ENCODE measurements around the gene CREM.

CREM gene

DNA sequence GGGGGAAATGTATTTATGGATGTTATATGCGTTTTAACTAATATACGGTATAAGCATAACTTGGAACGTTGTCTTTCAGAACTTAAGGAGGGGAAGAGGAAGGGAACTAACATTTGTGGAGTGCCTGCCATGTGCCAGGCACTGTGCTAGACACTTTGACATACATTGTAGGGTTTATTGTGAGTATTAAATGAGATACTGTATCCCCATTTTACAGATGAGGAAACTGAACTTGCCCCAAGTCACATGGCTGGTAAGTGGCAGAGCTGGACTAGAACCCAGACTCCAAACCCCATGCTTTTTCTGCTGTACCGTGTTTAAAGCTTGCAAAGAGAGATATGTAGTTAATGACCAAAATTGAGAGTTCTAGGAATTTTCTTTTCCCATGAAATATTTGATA lies 74.6 kb downstream of the CREM start:
- no peak overlapping the region for H3K27ac ChIP-seq
- TF ChIP-seq, protein P1, sequence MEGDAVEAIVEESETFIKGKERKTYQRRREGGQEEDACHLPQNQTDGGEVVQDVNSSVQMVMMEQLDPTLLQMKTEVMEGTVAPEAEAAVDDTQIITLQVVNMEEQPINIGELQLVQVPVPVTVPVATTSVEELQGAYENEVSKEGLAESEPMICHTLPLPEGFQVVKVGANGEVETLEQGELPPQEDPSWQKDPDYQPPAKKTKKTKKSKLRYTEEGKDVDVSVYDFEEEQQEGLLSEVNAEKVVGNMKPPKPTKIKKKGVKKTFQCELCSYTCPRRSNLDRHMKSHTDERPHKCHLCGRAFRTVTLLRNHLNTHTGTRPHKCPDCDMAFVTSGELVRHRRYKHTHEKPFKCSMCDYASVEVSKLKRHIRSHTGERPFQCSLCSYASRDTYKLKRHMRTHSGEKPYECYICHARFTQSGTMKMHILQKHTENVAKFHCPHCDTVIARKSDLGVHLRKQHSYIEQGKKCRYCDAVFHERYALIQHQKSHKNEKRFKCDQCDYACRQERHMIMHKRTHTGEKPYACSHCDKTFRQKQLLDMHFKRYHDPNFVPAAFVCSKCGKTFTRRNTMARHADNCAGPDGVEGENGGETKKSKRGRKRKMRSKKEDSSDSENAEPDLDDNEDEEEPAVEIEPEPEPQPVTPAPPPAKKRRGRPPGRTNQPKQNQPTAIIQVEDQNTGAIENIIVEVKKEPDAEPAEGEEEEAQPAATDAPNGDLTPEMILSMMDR (IDR thresholded peaks at IDR 0.05), result no peak
- H3K4me3 ChIP-seq, result no peak overlapping the region
- DNase-seq (ENCODE audit: low spot score), result no peak

DNA sequence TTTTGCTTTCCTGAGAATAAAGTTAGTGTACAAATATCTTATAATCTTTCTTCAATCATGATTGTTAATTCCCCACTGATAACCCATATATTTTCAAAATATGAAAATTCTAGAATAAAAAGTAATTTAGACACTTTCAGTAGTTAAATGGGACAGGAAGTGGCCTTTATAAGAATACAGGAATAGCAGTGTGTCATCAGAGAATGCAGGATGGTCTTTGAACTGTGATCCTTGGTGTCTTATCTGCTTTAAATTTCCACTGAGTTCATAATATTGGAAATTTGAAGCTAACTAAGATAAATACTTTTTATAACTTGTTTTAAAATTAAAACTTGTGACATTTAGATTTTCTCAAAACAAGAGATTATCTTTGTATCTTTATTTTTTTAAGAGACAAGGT lies 75.4 kb downstream of the CREM start:
- H3K27ac ChIP-seq, result no peak overlapping the region
- TF ChIP-seq, protein P1 (IDR thresholded peaks at IDR 0.05), result no peak
- H3K4me3 ChIP-seq, result no peak overlapping the region
- no peak for DNase-seq (ENCODE audit: low spot score)

DNA sequence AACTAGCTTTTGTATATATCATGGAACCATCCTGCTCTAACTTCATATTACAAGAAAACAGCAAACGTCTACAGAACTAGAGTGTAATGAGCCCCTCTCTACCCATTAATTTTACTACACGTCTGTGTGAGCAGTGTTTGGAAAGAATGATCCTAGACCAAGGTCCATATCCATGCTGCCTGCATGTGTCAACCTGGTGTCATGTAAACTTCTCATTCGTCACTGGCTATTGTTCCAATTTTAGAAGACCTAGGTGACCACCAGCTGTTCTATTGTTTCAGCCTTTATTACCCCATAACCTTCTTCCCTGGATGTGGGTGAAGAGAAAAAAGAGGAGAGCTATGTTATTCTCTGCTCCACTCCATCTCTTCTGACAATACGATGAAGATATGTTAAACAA lies 77.1 kb downstream of the CREM start:
- Histone ChIP-seq H3K4me3 (no peak overlapping the region), H3K27ac (no peak overlapping the region)
- DNase-seq (ENCODE audit: low spot score), result no peak
- TF ChIP-seq, protein P1 (IDR thresholded peaks at IDR 0.05), result no peak

DNA sequence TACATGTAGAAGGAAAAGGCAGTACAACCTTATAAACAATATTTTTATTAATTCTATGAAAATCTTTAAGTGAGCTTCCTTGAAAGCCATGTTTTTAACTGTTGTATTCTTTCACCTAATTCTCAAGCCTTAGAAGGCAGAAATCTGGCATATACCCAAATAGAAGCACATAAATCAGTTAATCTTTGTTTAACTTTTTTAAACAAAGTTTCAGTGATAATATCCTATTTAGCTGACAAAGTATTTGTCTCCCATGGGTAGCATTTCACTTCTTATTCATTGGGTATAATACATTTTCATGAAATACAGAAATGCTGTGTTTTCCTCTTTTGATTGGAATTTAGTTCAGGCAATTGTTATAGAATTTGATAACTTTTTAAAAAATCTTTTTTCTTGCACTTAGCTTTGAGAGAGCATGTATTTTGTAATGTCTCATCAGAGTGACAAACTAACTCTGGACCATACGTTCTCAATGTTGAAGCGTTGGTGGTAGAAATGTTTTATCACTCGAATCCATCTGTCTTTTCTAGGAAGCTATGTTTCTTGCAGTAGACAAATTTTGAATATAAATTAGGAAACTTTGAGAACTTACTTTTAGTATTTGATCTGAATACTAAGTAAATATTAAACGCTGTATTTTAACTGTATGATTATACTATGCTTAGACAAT lies 78.1 kb downstream of the CREM start:
- Histone ChIP-seq H3K27ac (no peak overlapping the region), H3K4me3 (no peak overlapping the region)
- TF ChIP-seq, protein P1 (IDR thresholded peaks at IDR 0.05), result no peak
- no peak for DNase-seq (ENCODE audit: low spot score)

DNA sequence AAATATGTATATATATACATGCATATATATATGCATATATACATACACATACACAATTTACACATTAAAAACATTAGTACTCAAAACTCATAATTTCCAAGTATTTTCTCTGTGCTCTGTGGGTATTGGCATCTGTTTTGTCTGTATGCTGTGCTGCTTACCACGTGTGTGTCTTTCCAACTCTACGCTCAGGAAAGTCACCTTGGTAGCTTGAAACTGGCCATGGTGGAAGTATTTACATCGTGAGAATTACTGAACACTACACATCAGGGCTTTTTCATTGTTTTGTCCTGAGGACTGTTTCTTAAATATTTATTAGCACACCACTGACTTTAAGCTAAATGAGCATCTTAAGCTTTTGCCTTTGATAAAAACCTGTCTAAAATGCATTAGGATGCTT lies 79.6 kb downstream of the CREM start:
- DNase-seq (ENCODE audit: low spot score), result no peak
- TF ChIP-seq, protein P1 (IDR thresholded peaks at IDR 0.05), result no peak

DNA sequence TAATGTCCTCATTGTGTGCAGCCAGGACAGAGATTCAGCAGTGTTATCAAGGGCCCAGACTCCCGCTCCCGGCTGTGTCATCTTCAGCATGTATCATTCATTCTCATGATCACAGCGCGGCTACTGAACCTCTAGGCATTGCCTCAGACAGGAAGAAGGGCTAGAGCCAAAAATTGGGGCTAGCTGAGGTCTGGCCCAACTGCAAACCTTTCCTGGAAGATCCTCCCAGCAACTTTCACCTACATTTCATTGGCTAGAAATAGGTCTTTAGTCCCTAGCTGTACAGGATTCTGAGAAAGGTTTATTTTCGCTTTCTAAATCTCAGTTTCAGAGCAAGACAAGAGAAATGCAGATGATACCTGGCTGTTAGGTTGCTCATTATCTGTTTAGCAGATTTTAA lies 81.9 kb downstream of the CREM start:
- TF ChIP-seq, protein P1 (IDR thresholded peaks at IDR 0.05), result no peak
- H3K27ac ChIP-seq, result no peak overlapping the region

More for the DNA sequence above, 79.6 kb downstream of the CREM start:
- Histone ChIP-seq H3K27ac (no peak overlapping the region), H3K4me3 (no peak overlapping the region)

DNA sequence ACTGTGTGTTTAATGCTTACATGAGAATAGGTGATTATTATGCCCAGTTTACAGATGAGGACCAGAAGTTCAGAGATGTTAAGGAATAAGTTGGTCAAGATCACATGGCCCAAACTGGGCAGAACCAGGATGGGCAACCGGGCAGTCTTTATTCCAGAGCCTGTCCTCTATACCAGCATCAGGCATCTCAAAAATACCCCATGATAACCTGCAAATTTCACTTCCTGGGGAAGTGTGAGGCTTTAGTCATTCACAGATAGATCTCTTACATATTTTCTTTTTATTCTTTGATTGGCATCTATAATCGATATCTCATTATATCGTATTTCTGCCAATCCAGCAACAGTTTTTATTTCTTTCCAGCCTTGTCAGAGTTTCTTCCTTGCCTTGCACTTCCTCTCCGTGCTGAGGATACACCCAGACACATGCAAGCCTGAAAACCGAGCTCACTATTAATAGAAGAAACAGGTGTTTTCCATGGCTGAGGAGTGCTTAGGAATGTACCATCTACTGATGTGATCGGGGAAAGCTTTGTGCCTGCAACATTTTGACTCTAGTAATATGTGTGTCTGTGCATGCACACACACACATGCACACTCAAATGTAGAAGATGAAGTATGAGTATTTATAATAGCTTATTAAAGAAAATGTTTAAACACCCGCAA lies 82.4 kb downstream of the CREM start:
- Histone ChIP-seq H3K4me3 (no peak overlapping the region), H3K27ac (no peak overlapping the region)
- TF ChIP-seq, protein P1 (IDR thresholded peaks at IDR 0.05), result no peak
- no peak for DNase-seq (ENCODE audit: low spot score)

More for the DNA sequence above, 81.9 kb downstream of the CREM start:
- no peak overlapping the region for H3K4me3 ChIP-seq
- DNase-seq (ENCODE audit: low spot score), result no peak
